ENCODE data around the gene OVOL3.

Gene OVOL3

DNA sequence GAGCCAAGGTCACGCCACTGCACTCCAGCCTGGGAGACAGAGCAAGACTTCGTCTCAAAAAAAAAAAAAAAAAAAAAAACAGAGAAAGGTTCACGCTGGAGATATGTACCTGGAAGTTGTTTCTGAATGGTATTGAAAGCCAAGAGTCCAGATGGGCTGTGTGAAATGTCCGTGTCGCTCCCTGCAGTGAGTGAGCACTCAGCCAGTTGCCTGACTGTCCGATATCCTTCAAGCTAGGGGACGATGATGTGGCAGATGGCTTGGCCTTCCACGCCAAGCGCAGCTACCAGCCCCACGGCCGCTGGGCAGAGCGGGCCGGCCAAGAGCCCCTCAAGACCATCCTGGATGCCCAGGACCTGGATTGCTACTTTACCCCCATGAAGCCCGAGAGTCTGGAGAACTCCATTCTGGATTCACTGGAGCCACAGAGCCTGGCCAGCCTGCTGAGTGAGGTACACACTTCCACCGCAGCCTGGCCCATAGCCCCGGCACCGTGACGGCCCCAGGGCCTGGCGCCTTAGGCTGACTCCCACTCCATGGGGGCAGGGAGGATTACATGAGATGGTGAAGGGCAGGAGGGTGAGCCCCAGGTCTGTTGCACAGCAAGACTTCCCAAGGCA is 11.7 kb upstream of the OVOL3 start:
- Histone ChIP-seq H3K9me3 (ENCODE audit: insufficient read depth, low read length, severe bottlenecking) (no peaks in the 10 kb centered on the region), H2AFZ (ENCODE audit: low read depth, low read length) (no peak overlapping the region), H3K36me3 (ENCODE audit: insufficient read depth, low read length) (peaks cover 94% of the 10 kb centered on the region), H3K9ac (ENCODE audit: low read depth, low read length) (no peak overlapping the region), H3K27ac (ENCODE audit: low read length) (no peak overlapping the region), H3K4me2 (ENCODE audit: insufficient read depth, low read length) (no peak overlapping the region), H4K20me1 (ENCODE audit: insufficient read depth, low read length) (peaks cover 23% of the 10 kb centered on the region), H3K4me3 (ENCODE audit: low read depth in 1 of 2, low read length in 2 of 2) (no peak overlapping the region), H3K4me1 (ENCODE audit: insufficient read depth, low read length) (no peaks in the 10 kb centered on the region), H3K79me2 (ENCODE audit: insufficient read depth, low read length) (no peaks in the 10 kb centered on the region), H3K27me3 (ENCODE audit: insufficient read depth, low read length, poor library complexity) (no peaks in the 10 kb centered on the region)
- no peak for TF ChIP-seq EZH2 (IDR thresholded peaks at IDR 0.05; ENCODE audit: borderline replicate concordance, low read depth, low read length, severe bottlenecking)
- TF ChIP-seq, protein P1, sequence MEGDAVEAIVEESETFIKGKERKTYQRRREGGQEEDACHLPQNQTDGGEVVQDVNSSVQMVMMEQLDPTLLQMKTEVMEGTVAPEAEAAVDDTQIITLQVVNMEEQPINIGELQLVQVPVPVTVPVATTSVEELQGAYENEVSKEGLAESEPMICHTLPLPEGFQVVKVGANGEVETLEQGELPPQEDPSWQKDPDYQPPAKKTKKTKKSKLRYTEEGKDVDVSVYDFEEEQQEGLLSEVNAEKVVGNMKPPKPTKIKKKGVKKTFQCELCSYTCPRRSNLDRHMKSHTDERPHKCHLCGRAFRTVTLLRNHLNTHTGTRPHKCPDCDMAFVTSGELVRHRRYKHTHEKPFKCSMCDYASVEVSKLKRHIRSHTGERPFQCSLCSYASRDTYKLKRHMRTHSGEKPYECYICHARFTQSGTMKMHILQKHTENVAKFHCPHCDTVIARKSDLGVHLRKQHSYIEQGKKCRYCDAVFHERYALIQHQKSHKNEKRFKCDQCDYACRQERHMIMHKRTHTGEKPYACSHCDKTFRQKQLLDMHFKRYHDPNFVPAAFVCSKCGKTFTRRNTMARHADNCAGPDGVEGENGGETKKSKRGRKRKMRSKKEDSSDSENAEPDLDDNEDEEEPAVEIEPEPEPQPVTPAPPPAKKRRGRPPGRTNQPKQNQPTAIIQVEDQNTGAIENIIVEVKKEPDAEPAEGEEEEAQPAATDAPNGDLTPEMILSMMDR (IDR thresholded peaks at IDR 0.05; ENCODE audit: borderline replicate concordance, extremely low read depth, low read length, poor library complexity, severe bottlenecking) = no peak
- ATAC-seq (ENCODE audit: insufficient read depth, low read depth) = no peak
- DNase-seq = no peak

DNA sequence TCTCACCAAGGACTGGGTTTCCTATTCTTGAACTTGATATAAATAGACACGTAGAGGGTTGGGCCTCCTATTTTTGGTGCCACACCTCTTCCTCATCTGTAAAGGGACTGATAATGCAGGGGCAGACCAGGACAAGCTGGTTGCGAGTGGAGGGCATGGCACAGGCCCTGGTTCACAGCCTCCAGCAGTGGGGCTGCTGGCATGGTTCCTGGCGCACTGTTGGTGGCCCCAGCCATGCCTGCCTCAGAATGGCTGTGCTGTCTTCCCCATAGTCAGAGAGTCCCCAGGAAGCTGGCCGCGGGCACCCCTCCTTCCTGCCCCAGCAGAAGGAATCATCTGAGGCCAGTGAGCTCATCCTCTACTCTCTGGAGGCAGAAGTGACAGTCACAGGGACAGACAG is 10.5 kb upstream of the OVOL3 start:
- TF ChIP-seq, protein P1 (IDR thresholded peaks at IDR 0.05; ENCODE audit: borderline replicate concordance, extremely low read depth, low read length, poor library complexity, severe bottlenecking) = no peak
- no peak for TF ChIP-seq EZH2 (IDR thresholded peaks at IDR 0.05; ENCODE audit: borderline replicate concordance, low read depth, low read length, severe bottlenecking)
- H3K36me3 ChIP-seq (ENCODE audit: insufficient read depth, low read length) = peaks cover 95% of the 10 kb centered on the region
- ATAC-seq (ENCODE audit: insufficient read depth, low read depth) (no peak), DNase-seq (no peak)
- H3K4me3 ChIP-seq (ENCODE audit: low read depth in 1 of 2, low read length in 2 of 2) = no peak overlapping the region
- no peak overlapping the region for H3K4me2 ChIP-seq (ENCODE audit: insufficient read depth, low read length)
- no peaks in the 10 kb centered on the region for H3K4me1 ChIP-seq (ENCODE audit: insufficient read depth, low read length)
- no peak overlapping the region for H2AFZ ChIP-seq (ENCODE audit: low read depth, low read length)
- peaks cover 31% of the 10 kb centered on the region for H4K20me1 ChIP-seq (ENCODE audit: insufficient read depth, low read length)
- H3K27ac ChIP-seq (ENCODE audit: low read length) = no peak overlapping the region
- no peak overlapping the region for H3K9ac ChIP-seq (ENCODE audit: low read depth, low read length)
- no peaks in the 10 kb centered on the region for H3K9me3 ChIP-seq (ENCODE audit: insufficient read depth, low read length, severe bottlenecking)
- H3K79me2 ChIP-seq (ENCODE audit: insufficient read depth, low read length) = no peaks in the 10 kb centered on the region
- H3K27me3 ChIP-seq (ENCODE audit: insufficient read depth, low read length, poor library complexity) = no peaks in the 10 kb centered on the region

DNA sequence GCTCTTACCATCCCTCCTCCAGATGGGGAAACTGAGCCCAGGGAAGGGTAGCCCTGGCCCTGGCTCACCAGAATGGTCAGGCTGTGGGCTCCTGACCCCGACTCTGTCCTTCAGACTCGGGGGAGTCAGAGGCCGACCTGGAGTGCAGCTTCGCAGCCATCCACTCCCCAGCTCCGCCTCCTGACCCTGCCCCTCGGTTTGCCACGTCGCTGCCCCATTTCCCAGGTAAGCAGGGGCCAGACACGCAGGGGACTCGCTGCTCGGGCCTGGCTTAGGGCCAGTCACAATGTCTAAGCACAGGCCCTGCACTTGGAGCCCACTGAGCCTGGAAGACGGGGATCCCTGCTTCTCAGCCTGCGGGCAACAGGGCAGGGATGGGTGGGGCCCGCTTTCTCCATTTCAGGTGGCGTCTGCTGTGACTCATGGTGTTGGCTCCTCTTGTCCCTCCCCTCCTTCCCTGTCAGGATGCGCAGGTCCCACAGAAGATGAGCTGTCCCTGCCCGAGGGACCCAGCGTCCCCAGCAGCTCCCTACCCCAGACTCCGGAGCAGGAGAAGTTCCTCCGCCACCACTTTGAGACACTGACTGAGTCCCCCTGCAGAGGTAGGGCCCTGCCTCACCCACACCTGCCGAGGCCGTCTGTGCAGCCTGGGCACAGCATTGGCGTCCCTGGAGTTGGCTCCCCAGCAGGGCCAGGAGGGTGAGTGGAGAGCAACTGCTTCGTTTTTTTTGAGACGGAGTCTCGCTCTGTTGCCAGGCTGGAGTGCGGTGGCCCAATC is 9.2 kb upstream of the OVOL3 start:
- H3K36me3 ChIP-seq (ENCODE audit: insufficient read depth, low read length) = peaks cover 96% of the 10 kb centered on the region
- H3K4me3 ChIP-seq (ENCODE audit: low read depth in 1 of 2, low read length in 2 of 2) = no peak overlapping the region
- H3K27ac ChIP-seq (ENCODE audit: low read length) = no peak overlapping the region
- ATAC-seq (ENCODE audit: insufficient read depth, low read depth) = no peak
- TF ChIP-seq, protein P1 (IDR thresholded peaks at IDR 0.05; ENCODE audit: borderline replicate concordance, extremely low read depth, low read length, poor library complexity, severe bottlenecking) = no peak
- TF ChIP-seq EZH2 (IDR thresholded peaks at IDR 0.05; ENCODE audit: borderline replicate concordance, low read depth, low read length, severe bottlenecking) = no peak
- H3K4me1 ChIP-seq (ENCODE audit: insufficient read depth, low read length) = no peaks in the 10 kb centered on the region
- no peak overlapping the region for H3K9ac ChIP-seq (ENCODE audit: low read depth, low read length)
- no peaks in the 10 kb centered on the region for H3K9me3 ChIP-seq (ENCODE audit: insufficient read depth, low read length, severe bottlenecking)
- no peak overlapping the region for H3K4me2 ChIP-seq (ENCODE audit: insufficient read depth, low read length)
- no peaks in the 10 kb centered on the region for H3K79me2 ChIP-seq (ENCODE audit: insufficient read depth, low read length)
- H3K27me3 ChIP-seq (ENCODE audit: insufficient read depth, low read length, poor library complexity) = no peaks in the 10 kb centered on the region
- no peak for DNase-seq
- H2AFZ ChIP-seq (ENCODE audit: low read depth, low read length) = no peak overlapping the region
- H4K20me1 ChIP-seq (ENCODE audit: insufficient read depth, low read length) = peaks cover 31% of the 10 kb centered on the region

All from DND-41 (cell line).